ENCODE results near the gene KCNA10. TPM values are rescaled to one million over a fixed set of nuclear protein-coding genes. Genes with fewer than 3 reads are reported as not detected.

KCNA10 gene
- total and polyA plus RNA-seq, 9 donors: not detected

DNA sequence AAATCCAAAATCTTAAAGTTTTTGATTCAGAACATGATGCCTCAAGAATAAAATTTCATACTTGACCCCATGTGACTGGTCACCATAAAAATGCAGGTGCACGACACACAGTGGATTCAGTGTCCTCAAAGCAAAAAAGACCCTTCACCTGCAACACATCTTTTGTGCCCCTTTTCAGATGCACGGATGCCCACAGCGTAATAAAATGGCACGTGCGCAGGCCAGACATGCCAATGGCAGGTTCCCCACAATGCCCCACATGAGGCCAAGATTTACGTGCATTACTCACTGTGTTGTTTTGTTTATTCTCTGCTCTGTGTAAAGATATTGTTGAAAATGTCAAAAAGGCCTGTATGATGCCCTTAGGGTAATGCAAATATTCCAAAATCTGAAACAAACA lies 9.3 kb downstream of the KCNA10 start:
- Histone ChIP-seq H3K27me3 (no peaks in the 10 kb centered on the region), H3K27ac (no peak overlapping the region), H3K4me3 (no peak overlapping the region), H3K4me1 (ENCODE audit: insufficient read depth) (no peaks in the 10 kb centered on the region), H3K36me3 (no peaks in the 10 kb centered on the region), H3K9me3 (no peaks in the 10 kb centered on the region)
- DNase-seq: no peak
- intact Hi-C loops (cut with DNase I): no loop called here
- TF ChIP-seq EP300 (IDR thresholded peaks at IDR 0.05) (no peak), POLR2A (IDR thresholded peaks at IDR 0.05) (no peak)
- TF ChIP-seq, protein P1, sequence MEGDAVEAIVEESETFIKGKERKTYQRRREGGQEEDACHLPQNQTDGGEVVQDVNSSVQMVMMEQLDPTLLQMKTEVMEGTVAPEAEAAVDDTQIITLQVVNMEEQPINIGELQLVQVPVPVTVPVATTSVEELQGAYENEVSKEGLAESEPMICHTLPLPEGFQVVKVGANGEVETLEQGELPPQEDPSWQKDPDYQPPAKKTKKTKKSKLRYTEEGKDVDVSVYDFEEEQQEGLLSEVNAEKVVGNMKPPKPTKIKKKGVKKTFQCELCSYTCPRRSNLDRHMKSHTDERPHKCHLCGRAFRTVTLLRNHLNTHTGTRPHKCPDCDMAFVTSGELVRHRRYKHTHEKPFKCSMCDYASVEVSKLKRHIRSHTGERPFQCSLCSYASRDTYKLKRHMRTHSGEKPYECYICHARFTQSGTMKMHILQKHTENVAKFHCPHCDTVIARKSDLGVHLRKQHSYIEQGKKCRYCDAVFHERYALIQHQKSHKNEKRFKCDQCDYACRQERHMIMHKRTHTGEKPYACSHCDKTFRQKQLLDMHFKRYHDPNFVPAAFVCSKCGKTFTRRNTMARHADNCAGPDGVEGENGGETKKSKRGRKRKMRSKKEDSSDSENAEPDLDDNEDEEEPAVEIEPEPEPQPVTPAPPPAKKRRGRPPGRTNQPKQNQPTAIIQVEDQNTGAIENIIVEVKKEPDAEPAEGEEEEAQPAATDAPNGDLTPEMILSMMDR (IDR thresholded peaks at IDR 0.05): no peak
- WGBS, 3 donors: 86 to 88% (median 88%) methylated on average over 6 of the region's 6 CpGs

DNA sequence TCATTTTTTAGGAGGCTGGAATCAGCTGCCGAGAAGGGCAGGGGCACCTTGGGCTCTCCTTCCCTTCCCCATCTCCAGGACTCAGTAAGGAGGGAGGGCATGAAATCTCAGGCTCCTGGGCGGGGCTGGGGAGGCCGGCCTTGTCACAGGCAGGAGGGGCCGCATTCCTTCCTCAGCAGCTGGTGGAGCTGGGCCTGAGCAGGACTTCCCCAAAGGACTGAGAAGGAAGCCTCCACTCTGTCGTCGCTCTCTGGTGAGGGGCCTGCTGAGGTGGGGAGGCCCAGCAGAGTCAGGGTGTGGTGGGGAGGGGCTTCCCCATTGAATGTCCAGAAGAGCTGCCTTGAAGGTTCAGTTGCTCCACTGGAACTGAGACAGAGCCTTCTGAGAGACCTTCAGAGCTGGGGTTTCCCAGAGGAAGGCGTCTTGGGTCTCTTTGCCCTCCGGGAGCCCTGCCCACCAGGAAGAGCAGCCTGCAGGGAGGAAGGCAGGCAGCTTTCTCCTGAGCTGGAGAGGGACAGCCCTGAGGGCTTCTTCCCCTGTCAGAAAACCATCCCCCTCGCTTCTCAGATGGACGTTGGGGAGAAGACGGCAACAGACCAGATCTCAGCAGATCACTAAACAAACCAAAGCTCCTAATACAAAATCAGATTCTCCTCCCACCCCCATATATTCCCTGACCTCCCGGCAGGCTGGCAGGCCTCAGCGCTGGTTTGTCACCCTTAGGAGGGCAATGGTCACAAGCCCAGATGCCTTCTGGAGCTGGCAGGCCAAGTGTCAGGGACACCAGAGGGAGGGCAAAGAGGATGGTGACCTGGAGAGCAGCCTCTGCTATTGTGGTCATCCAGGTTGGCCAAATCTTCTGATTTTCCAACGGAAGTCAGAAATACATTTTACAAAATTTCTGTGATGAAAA lies 10.7 kb downstream of the KCNA10 start:
- TF ChIP-seq, protein P1 (IDR thresholded peaks at IDR 0.05): no peak
- H3K27ac ChIP-seq: no peak overlapping the region
- H3K36me3 ChIP-seq: no peaks in the 10 kb centered on the region
- no peak overlapping the region for H3K4me3 ChIP-seq
- intact Hi-C loops (cut with DNase I): no loop called here
- no peaks in the 10 kb centered on the region for H3K27me3 ChIP-seq
- no peaks in the 10 kb centered on the region for H3K9me3 ChIP-seq
- DNase-seq: no peak
- 47 to 52% (median 49%) methylated on average over 13 to 14 of the region's 14 CpGs for WGBS, 3 donors
- H3K4me1 ChIP-seq (ENCODE audit: insufficient read depth): no peaks in the 10 kb centered on the region

DNA sequence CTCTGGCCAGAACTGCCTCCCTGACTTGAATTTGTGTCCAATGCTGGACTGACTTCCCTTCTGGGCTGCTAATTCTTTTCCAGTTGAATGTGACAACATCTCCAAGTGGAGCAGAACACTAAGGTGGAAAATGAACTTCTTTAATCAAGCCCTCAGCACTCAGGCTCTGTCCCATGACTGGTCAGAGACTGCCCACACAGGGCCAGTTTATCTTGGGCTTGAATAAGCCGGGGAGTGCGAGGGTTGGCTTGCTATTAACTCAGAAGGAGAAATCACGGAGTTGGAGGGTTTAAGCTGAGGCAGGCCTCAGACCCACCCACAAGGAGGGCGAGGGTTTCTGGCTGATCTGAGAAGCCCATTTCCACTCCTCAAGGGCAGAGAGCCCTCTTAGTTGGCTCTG lies 12.4 kb downstream of the KCNA10 start:
- Histone ChIP-seq H3K4me3 (no peak overlapping the region), H3K4me1 (ENCODE audit: insufficient read depth) (no peaks in the 10 kb centered on the region), H3K9me3 (no peaks in the 10 kb centered on the region), H3K27ac (no peak overlapping the region), H3K27me3 (no peaks in the 10 kb centered on the region), H3K36me3 (no peaks in the 10 kb centered on the region)
- no peak for DNase-seq
- intact Hi-C loops (cut with DNase I): no loop called here
- WGBS, 3 donors: 77 to 82% (median 82%) methylated on average over 4 of the region's 4 CpGs
- TF ChIP-seq EP300 (IDR thresholded peaks at IDR 0.05) (no peak), POLR2A (IDR thresholded peaks at IDR 0.05) (no peak)
- TF ChIP-seq, protein P1 (IDR thresholded peaks at IDR 0.05): no peak

DNA sequence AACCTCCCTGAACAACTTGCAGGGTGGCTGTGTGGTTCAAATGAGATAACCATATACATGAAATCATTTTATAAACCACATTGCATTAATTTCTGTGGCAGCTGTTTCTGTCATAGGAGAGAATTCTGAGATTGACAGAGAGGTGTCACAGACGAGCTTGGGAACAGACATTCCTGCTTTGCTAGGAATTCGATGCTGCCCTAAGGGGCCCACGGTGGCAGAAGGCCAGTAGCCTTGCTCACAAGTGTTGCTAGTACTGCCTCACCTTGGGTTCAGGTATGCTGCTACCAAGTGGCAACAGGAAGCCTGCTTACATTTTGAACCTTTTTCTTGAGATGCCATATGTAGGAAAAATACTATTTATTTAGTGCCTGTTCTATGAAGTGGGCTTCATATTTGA lies 13.4 kb downstream of the KCNA10 start:
- TF ChIP-seq, protein P1 (IDR thresholded peaks at IDR 0.05): no peak
- TF ChIP-seq EP300 (IDR thresholded peaks at IDR 0.05) (no peak), POLR2A (IDR thresholded peaks at IDR 0.05) (no peak)

More for the DNA sequence above, 13.4 kb downstream of the KCNA10 start:
- H3K27me3 ChIP-seq: no peaks in the 10 kb centered on the region
- no peak overlapping the region for H3K27ac ChIP-seq
- DNase-seq: no peak
- no peaks in the 10 kb centered on the region for H3K36me3 ChIP-seq
- no peaks in the 10 kb centered on the region for H3K9me3 ChIP-seq
- no peaks in the 10 kb centered on the region for H3K4me1 ChIP-seq (ENCODE audit: insufficient read depth)
- intact Hi-C loops (cut with DNase I): no loop called here
- no peak overlapping the region for H3K4me3 ChIP-seq
- WGBS, 3 donors: 37 to 56% (median 39%) methylated on average over 3 of the region's 3 CpGs

Measured in ovary (tissue), 9 donors.